ENCODE results near the gene SCARB1.

Gene SCARB1

DNA sequence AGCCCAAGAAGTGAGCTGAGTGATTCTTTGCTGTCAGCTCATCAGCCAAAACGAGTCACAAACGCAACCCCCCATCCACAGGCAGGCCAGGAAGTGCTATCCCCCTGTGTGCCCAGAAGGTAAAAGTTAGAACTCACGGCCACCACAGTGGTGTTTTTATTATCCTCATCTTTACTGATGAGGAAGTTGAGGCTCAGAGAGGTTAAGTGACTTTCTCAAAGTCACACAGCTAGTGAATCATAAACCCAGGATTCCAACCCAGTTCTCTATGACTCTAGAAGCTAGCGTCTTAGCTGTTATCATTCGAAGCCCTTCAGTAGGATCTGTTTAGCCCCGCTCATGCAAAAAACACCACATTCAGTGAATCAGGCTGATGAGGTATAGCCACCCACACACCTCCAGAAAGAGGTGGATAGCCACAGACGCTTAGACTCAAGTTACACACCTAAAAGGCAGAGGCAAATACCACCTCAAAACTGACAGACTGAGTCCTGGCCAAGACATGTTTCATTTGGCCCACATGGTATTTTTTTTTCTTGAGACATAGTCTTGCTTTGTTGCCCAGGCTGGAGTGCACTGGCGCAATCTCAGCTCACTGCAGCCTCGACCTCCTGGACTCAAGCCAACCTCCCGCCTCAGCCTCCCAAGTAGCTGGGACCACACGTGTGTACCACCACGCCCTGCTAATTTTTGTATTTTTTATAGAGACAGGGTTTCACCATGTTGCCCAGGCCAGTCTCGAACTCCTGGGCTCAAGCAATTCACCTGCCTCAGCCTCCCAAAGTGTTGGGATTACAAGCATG lies 100.7 kb downstream of the SCARB1 start:
- no peak for DNase-seq (ENCODE audit: low read depth in 2 of 2, low spot score in 1 of 2)

DNA sequence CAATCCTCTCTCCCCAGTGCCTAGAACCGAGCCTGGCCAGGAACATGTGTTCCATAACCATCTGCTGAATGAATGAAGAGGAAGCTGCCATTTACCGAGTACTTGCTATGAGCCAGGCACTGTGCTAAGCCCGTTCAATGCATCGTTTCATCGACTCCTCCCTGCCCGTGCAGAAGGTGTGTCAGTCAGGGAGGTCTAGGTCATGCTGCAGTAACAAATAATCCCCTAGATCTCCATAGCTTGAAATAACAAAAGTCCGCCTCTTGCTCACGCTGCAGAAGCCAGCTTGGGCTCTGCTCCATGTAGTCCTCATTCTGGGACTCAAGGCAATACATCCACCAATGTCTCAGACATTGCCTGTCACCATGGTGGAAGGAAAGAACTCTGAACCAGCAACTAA lies 101.3 kb downstream of the SCARB1 start:
- DNase-seq (ENCODE audit: low read depth in 2 of 2, low spot score in 1 of 2): no peak

DNA sequence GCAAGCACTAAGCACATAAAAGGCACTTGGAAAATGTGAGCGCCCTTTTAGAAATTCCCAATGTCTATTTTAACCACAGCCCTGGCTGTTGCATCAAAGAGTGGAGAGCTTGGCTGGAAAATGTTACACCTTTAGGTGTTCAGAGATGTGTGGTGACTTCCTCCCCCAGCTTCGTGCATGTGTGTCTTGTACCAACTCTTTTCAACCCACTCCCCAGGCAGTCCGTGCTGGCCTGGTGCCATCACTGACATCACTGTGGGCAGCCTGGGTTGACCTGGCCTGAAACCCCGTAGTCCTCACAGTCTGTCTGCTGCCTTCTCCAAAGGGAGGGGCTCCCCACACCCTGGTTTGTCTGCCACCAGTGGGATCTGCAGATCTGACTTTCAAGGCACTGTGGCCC lies 101.8 kb downstream of the SCARB1 start:
- no peak for DNase-seq (ENCODE audit: low read depth in 2 of 2, low spot score in 1 of 2)

DNA sequence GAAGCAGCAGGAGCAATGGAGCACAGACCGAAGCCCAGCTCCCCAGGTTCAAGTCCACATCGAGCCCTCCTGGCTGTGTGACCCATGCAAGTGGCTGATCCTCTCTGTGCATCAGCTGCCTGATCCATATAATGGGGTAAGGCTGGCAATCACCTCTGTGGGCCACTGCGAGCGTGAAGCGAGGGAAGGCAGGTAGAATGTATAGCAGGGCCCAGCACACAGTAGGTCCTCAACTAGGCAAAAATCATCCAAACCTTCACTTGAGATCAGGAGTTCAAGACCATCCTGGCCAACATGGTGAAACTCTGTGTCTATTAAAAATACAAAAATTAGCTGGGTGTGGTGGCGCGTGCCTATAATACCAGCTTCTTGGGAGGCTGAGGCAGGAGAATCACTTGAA lies 102.6 kb downstream of the SCARB1 start:
- no peak for DNase-seq (ENCODE audit: low read depth in 2 of 2, low spot score in 1 of 2)

DNA sequence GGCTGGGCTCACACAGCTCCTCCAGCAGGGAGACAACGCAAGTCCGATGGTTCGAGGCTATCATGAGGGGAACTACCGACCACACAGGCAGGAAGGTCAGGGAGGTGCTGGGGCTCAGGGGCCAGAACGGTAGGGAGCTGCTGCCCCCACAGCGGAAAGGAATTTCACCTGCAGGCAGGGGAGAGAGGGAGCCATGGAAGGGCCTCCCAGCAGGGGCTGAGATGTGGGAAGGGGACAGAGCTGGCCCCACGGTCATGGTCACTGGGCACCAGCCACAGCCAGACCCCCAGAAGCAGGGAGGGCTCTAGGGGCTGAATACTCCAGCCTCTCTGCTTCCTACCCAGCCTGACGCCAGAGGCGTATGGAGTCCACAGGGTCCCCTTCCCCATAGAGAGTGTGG lies 103.1 kb downstream of the SCARB1 start:
- no peak for DNase-seq (ENCODE audit: low read depth in 2 of 2, low spot score in 1 of 2)

DNA sequence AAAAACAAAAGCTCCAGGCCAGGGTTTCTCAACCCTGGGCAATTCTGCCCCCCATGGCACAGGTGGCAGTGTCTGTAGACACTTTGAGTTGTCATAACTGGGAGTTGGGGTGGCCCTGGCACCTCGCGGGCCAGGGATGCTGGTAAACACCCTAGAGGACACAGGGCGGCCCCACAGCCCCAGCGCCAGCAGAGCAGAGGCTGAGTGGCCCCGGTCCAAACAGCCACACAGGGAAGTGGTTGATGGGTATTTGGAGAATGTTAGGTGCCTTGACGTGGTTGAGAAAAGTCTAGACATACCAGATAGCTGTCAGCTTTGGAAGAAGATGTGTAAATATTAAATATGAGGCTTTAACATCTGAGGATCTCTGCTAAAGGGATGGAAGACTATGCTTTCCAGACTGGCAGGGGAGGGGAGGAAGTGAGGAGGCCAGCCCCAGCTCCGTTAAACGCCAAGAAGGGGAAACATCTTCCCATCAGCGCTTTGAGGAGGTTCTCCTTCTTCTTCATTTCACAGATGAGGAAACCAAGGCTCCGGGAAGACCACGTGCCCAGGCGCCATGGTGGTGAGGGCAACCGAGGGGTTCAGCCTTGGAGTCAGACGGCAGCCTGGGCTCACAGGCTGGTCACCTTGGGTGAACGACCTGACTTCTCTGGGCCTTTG lies 103.7 kb downstream of the SCARB1 start:
- DNase-seq (ENCODE audit: low read depth in 2 of 2, low spot score in 1 of 2): no peak

DNA sequence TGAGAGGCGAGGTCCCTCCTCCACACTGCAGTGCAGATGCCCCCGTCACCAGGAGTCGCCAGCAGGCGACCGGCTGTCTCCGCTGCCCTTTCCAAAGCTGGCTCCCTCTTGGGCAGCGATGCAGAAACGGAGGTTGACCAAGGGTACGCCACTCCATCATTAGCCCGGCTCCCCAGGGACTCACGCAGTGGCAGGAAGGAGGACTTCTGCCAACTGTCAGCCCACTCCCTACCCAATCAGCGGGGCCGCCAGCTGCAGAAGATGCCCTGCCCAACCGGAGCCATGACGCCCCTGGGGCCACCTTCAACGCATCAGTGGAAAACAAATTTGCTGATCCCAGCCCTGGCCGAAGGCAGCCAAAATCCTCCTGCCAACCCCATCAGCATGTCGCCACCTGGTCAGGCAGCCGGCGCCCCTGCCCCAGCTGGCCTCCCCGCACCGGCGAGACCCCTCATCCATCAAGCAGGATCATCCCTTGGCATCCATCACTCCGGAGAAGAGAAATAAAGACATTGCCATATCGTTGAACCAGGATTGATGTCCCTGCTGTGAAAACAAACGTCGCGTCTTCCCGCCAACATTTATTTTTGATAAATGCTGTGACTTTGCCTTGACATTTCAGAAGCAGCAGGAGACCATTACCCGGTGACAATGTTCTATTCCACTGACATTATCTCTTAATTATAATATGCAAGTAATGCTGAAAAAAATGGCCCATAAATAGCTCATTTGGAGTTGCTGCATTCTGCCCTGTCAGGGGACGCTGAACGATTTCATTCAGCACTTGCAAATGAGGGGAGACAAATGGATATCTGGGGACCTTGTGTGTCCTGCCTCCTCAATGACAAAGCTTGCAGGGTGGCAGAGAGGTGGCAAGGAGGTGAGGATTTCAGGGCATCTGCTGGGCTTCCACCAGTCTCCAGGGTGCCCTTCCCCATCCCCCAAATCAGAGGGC lies 105.1 kb downstream of the SCARB1 start:
- no peak for DNase-seq (ENCODE audit: low read depth in 2 of 2, low spot score in 1 of 2)

DNA sequence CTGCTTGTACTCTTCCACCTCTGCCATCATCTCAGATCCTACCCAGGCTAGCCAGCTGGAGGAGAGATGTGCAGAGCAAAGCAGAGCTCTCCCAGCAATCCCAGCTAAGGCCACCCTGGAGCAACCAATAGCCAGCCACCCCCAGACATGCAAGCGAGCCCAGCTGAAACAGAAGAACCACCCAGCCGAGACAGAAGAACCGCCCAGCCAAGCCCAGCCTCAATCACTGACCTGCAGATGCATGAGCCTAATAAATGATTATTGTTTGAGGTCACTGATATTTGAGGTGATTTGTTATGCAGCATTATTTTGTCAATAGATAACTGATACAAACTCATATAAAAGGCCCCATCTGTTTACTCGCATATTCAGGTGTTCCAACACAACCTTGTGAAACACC lies 106.3 kb downstream of the SCARB1 start:
- no peak for DNase-seq (ENCODE audit: low read depth in 2 of 2, low spot score in 1 of 2)

DNA sequence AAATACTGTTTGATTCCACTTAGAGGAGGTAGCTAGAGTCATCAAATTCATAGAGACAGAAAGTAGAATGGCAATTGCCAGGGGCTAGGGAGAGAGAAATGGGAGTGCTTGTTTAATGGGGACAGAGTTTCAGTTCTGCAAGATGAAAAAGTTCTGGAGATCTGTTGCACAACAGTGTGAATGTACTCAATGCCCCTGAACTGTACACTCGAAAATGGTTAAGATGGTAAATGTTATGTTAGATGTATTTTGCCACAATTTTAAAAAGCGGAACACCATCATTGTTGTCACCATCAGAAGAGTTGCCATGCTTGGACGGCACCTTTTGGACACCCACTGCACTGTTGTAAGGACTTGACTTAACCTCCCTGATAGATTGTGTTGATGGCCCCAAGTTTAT lies 106.9 kb downstream of the SCARB1 start:
- DNase-seq (ENCODE audit: low read depth in 2 of 2, low spot score in 1 of 2): no peak

DNA sequence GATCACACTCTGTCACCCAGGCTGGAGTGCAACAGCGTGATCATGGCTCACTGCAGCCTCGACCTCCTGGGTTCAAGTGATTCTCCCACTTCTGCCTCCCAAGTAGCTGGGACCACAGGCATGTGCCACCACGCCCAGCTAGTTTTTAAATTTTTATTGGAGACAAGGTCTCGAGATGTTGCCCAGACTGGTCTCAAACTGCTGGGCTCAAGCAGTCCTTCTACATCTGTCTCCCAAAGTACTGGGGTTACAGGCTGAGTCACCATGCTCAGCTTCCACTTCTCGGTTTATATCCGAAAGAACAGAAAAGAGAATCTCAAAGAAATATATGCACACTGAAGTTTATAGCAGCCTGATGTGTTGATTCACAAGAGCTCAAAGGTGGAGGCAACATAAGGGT lies 107.5 kb downstream of the SCARB1 start:
- DNase-seq (ENCODE audit: low read depth in 2 of 2, low spot score in 1 of 2): no peak

DNA sequence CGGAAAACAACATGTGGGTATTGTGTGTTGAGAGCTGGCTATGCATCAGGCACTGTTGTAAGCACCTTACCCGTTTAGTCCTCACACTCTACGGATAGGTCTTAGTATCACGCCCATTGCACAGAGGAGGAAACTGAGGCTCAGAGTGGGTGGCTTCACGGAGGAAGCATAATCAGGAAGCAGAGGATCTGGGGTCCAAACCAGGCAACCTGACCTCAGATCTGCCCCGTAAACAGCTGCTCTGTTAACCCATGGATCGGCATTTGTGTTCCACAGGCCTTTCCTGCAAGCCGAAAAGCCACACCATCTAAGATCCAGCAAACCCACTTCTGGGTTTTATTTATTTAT lies 107.9 kb downstream of the SCARB1 start:
- DNase-seq (ENCODE audit: low read depth in 2 of 2, low spot score in 1 of 2): no peak

DNA sequence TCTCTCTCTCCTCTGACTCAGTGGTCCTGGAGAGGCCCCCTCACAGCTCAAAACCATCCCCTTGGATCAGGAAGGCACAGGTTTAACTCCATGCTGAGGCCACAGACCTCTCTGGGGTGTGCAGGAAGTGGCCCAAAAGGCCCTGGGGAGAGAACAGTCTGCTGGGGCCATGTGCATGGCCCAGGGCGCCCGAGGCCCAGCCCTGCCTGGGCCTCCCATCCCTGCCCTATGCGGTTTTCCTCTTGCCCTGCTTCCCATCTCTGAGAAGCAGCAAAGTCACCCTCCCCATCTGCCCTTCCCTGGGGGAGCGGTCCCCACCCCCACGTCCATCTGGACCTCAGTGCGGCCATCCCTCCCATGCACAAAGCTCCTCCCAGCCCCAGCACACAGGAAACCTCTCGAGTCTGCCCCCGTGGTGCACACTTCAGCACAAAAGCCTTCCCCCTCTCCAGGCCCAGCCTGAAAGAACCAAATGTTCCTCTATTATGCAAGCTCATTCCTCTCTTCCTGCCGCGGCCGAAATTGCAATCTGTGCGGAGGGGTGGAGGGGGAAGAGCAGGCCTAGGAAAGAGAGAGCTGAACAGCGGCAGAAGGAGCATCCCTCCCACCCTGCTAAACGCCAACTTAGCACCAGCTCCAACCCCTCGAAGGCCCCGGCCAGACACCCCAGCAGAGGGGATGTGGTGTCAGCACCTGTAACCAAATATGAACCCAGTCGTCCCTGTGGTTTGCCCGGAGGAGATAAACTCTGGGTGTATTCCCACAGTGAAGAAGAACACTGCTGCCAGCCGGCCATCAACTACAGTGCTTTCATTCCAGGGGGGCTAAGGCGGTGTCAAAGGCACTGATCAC lies 108.5 kb downstream of the SCARB1 start:
- DNase-seq (ENCODE audit: low read depth in 2 of 2, low spot score in 1 of 2): no peak

DNA sequence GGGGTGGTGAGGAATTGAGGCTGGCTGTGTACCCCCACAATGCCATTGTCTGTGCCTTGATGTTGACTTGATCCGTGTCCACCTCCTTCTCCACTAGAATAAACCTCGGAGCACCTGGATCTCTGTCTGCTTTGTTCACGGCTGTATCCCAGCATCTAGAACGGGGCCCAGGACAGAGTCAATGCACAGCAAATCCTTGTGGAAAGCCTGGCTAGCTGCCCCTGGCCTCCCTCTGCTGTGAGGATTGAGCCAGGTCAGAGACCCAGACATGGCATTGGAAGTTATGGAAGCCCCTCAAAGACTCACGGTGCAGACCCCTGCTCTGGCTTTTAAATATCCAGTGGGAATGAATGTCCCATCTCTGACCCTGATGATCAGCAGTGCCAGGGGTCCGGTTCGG lies 109.2 kb downstream of the SCARB1 start:
- DNase-seq (ENCODE audit: low read depth in 2 of 2, low spot score in 1 of 2): no peak

DNA sequence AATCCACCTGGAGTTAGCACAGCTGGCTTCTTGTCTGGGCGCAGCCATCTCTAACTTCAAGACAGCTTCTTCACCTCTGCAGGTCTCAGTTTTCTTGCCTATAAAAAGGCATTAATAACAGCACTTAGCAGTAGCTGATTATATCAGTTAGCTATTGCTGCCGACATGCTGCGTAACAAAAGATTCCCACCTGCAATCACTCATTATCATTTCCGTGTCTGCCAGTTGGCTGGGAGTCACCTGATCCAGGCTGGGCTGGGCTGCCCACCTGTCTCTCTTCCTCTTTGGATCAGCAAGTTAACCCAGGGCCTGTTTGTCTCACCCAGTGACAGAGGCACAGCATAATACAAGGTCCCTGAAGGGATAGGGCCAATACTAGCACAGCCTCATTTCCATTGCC lies 109.7 kb downstream of the SCARB1 start:
- DNase-seq (ENCODE audit: low read depth in 2 of 2, low spot score in 1 of 2): no peak

DNA sequence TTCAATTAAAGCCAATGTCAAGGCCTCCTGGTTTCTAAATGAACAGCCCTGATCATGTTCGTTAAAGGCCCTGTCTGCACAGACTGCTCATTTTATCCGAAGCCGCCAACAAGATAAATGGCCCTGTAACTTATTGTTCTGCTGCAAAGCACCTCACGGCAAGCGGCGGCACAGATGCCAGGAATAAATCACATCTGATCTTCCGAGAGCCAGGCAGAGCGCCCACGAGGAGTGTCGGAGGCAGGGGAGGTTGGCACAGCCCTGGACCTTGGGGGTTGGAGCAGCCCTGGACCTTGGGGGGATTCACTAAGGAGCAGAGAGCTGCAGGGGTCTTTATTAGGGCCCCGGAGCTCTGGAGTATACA lies 110.5 kb downstream of the SCARB1 start:
- no peak for DNase-seq (ENCODE audit: low read depth in 2 of 2, low spot score in 1 of 2)

DNA sequence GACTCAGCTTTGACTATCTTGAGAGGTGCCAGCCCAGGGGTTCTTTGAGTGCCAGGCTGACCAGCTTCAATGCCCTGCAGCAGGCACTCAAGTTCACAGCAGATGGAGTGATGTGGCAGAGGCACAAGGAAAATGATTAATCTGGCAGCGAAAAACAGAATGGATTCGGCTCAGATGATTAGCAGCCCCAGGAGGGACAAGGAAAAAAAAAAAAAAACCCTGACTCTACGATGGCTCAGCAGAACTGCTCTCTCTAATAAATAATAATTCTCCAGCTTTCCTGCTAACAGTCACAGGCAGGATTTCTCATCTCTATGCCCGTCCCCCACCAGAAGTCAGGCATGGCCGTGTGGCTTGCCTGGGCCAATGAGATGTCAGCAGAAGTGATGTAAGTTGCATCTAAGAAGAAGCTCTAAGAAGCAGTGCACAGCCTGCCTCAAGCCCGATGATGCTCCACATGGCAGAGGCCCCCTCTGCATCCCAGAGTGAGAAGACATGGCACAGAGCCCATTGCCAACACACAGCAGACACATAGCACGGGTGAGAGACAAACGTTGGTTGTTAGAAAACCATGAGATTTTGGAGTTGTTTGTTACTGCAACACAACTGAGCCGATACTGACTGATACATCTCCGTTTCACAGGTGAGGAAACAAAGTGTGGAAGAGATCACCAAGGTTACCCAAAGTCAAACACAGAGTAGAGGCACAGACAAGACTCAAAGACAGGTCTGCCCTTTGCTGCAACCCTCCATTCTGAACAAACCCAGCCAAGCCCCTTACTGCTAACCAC lies 111.0 kb downstream of the SCARB1 start:
- no peak for DNase-seq (ENCODE audit: low read depth in 2 of 2, low spot score in 1 of 2)

DNA sequence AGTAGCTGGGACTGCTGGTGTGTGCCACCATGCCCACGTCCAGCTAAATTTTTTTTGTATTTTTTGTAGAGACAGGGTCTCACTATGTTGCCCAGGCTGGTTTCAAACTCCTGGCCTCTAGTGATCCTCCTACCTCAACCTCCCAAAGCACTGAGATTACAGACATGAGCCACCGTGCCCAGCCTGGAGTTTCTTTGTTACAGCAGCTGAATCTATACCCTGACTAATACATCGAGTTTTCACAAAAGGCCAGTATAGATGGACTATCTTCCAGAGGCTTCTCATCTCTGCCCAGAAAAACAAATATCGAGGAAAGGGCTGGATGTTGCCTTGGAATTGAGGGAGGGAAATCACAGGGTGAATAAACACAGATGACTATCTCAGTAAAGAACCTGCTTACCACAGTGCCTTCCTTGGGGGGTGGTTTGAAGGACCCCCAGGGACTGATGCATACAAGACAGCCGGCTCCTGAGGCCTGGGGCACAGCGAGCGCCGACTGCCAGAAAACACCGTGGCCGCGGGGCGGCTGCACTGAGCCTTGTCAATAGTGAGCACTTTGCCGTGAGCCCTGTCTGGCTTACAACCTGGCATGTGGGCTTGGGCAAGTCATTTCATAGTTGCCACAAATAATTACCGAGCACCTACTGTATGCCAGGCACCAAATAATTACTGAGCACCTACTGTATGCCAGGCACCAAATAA lies 111.9 kb downstream of the SCARB1 start:
- DNase-seq (ENCODE audit: low read depth in 2 of 2, low spot score in 1 of 2): no peak

DNA sequence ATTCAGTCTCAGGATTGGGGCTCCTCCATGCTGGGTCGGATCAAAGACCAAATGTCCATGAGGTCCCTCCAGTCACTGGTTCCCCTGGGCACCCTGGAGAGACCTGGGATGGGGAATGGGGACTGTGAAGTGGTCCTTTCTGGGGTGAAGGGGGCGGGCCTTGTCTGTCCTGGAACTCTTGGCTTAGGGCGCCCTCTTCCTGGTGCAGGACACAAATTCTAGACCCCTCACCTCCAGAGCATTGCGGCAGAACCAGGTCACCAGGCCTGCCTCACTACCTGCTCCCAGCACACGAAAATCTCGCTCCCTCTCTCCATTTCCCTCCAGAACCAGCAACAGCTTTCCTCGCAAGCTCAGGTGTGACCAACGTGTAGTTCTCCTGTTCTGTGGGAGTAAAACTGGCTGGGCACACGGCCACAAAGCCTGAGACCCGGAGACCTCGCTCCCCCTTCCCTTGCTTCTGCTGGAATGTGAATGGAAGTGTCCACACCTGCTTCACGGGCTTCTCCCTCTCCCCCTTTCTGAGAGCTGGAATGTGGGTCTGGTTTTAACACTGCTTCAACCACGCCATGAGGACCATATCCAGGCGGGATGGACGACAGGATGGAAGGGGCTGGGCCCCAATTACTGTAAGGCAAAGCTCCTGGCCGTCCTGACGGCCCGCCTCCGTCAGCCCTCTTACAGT lies 112.7 kb downstream of the SCARB1 start:
- no peak for DNase-seq (ENCODE audit: low read depth in 2 of 2, low spot score in 1 of 2)

DNA sequence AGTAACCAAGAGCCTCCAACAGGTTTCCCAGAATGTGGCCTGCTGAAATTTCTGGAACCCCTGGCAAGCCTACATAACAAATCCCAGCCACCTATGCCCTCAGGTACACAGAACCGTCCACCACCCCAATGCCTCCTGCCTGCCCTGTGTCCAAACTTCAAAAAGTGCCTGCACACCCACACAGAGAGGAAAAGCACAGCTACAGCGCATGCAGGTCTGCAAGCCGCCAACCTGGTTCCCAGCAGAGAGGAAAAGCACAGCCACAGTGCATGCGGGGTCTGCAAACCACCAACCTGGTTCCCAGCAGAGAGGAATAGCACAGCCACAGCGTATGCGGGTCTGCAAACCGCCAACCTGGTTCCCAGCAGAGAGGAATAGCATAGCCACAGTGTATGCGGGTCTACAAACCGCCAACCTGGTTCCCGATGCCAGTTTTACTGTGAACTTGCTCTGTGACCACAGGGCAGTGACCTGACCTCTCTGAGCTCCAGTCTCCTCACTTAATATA lies 113.5 kb downstream of the SCARB1 start:
- DNase-seq (ENCODE audit: low read depth in 2 of 2, low spot score in 1 of 2): no peak
